GM19351 (cell line): ENCODE measurements around the gene CXorf65.

Experiments used
- ATAC-seq: cut with Tn5 transposase; IDR thresholded peaks from one replicate; pipeline ENCODE4 v1.9.1; 2021; ENCODE audit warnings: mild to moderate bottlenecking, moderate library complexity; ENCODE audit not compliant: unreplicated experiment

CXorf65 gene

DNA sequence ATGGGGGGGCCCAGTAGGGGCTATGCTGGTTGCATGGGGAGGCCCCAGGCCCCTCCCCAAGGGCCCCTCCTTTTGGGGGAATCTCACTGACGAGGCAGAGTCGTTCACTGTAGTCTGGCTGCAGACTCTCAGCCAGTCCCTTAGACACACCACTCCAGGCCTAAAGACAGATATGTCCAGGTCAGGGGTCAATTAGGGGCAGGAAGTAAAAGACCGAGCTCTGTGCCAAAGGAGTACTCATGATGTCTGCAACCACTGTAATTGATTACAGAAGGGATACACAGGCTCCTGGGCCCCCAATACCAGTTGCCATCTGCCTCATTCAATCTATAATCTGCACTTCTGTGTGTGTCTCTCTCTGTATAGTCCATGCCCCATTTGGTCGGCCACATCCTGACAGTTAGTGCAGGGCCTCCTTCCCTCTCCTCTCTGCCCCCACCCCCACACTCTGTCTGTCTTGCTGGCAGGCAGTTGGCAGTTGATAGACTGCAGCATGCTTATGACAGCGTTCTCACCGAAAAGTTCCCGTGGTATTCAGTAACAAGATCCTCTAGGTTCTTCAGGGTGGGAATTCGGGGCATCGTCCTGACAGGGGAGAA lies 1.3 kb upstream of the CXorf65 start:
- no peak for ATAC-seq

GRCh38 chrX:71107245-71107644 lies 705 bp upstream of the CXorf65 start:
- no peak for ATAC-seq

- no peak for ATAC-seq
Observed at GRCh38 chrX:71105628-71106027, 912 bp downstream of the CXorf65 start.

GRCh38 chrX:71103110-71103983 lies 3.2 kb downstream of the CXorf65 start:
- ATAC-seq: peak; percentile 44

GRCh38 chrX:71102292-71102691 lies 4.2 kb downstream of the CXorf65 start:
- no peak for ATAC-seq

- no peak for ATAC-seq
Observed at GRCh38 chrX:71100581-71101505, 5.7 kb downstream of the CXorf65 start.

- ATAC-seq: no peak
Observed at GRCh38 chrX:71099736-71100135, 6.8 kb downstream of the CXorf65 start.

DNA sequence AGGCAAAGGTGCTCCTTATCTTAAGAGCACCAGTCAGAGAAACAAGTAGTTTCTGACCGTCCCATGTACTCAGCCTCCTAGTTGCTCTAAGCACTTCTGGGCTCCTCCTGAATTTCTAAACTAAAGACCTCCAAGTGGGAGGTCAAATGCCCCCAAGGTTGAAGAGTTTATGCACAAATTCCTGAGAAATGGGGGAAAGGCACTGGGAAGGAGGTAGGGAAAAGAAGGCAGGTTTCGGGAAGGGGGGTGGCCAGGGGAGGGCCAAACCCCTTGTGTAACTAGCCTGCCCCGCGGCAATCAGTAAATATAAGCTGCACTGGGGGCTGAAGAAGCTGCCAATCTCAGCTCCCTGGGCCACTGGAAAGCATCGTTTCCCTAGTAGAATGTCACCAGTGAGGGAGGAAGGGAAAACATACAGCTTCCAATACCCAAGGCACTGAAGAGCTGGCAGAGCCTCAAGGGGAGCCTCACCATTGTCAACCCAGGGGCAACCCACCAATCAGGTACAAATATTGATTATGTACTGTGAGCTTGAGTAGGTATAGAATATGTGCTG lies 7.5 kb downstream of the CXorf65 start:
- no peak for ATAC-seq

DNA sequence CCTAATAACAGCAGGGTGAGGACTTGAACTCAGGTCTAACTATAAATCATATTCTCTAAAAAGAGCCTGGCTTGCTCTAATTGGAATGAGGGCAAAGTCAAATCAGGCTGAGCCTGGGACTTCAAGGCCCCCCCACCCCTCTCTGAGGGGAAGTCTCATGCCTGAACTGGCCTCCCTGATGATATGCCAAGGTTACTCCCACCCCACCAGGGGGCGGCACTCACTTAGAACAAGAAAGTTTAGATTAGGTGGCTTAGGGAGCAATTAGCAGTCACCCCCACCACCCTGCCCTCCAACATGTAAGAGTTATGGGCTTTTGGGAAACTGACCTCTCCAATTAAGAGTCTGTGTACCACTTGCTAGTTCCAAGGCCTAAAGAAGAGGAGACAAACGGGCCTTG lies 8.2 kb downstream of the CXorf65 start:
- no peak for ATAC-seq

GRCh38 chrX:71096760-71097032 lies 9.8 kb downstream of the CXorf65 start:
- ATAC-seq: no peak

DNA sequence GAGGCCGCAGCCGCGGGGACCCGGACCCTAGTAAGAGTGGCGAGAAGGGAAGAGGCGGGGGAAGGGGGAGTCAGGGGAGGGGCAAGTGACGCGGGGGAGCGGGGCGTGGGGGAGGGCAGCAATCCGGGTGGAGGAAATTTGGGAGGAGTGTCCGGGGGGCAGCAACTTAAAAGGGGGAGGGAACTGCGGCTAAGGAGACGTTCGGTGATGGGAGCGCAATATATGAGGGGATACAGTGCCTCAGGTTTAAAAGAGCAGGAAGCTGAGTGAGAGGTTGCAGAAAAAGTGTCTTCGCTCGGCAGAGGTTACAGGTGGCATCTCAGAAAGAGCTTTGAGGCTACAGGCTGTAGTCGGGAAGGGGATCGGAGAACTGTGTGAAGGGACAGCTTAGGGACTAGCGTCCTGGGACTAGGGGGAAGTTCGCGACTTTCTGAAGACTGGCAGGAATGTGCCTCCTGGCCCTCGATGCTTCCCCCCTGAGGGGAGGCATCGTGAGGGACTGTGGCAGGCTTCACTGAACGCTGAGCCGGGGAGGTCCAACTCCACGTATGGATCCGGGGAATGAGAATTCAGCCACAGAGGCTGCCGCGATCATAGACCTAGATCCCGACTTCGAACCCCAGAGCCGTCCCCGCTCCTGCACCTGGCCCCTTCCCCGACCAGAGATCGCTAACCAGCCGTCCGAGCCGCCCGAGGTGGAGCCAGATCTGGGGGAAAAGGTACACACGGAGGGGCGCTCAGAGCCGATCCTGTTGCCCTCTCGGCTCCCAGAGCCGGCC lies 10.4 kb downstream of the CXorf65 start:
- ATAC-seq: peak; percentile 20

DNA sequence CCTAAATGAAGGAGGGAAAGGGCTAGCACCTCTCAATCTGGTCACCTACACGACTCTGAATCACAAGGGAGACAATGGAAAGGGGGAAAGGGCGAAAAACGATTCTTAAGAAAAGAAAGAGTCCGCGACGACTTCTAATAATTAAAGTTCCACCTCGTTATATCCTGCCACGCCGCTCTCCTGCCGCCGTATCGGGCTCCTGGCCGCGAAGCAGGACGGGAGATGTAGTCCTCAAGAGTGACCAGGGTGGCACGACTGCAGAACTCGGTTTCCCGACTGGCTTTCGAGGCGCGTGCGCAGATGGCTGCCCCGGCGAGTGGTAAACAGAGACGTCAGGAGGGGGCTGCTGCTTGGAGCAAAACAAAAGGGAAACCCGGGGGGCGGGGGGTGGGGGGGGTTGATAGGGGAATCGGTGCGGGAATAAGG lies 11.0 kb downstream of the CXorf65 start, which contains the start of gene FOXO4:
Gene FOXO4, plus strand, starts transcription at position 297 of the 426 bp plus-strand sequence. CDS start 678 bp downstream, outside the sequence.
- ATAC-seq: peak; percentile 94

GRCh38 chrX:71095033-71095432 lies 11.5 kb downstream of the CXorf65 start:
- no peak for ATAC-seq

DNA sequence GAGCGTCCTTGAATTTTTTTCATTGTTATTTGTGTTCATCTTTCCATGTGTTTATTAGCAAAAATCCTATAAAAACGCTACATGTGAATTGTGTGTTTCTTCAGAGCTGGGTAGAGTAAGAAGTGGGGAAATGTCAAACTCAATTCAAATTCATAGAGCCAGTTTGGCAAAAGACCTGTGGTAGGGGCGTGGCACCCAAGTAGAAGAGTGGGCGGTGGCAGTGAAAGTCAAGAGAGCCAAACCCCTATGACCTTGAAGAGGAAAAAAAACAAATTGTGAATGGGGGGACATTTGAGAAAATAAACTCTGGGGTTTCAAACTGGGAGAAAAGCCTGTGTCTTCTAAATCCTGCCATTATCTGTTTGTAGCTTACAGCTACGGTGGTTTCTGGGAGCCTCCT lies 15.3 kb downstream of the CXorf65 start:
- no peak for ATAC-seq

GRCh38 chrX:71085900-71086299 lies 20.6 kb downstream of the CXorf65 start:
- ATAC-seq: no peak

DNA sequence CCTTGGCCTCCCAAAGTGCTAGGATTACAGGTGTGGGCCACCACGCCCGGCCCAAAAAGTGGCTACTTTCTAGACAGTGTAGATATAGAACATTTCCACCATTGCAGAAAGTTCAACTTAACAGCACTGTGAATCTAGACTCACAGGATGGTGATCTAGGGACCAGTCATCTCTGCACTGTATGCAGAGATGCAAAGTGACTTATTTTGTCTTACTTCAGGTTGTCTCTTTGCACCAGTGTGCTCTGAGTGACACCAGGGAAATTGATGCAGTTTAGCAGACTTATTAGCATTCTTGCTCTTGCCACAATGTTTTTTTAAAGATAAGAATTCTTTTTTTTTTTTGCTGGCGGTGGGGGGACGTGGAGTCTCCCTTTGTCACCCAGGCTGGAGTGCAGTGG lies 23.7 kb downstream of the CXorf65 start:
- no peak for ATAC-seq

GRCh38 chrX:71082124-71082647 lies 24.4 kb downstream of the CXorf65 start:
- ATAC-seq: no peak

DNA sequence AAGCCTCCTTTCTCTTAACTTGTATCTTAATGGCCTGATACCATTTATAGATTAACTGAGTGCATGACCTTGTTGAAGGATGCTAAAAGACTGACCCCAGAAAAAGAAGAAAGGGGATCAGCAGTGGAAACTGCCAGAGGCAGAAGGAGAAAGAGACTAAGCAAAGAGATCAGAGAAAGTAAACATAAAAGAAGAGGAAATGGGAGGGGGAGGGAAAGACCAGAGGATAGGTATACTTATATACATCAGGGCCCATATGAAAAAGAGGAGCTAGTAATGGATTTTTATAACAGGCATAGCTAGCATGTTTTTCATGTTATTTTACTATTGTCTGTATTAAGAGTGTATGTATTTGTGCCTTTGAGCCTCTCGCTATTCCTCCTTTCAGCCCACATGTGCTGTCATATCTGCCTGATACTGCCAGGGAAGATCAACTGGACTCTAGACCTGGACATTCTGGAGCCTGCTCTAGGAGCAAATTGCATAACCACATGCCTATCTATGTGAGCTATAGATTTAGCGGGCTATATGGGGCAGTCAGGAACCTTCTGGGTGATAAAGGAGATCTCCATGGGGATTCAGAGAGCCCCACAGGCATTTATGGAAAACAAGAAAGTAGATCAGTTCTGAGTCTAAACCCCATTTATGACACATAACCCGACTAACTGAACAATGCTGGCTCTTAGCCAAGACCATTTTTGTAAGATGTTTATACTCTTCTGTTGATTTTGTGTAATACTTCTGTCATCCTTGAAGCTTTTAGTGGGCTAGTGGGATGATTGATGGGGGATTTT lies 25.0 kb downstream of the CXorf65 start:
- ATAC-seq: no peak

GRCh38 chrX:71070531-71070930 lies 36.0 kb downstream of the CXorf65 start:
- no peak for ATAC-seq
